MM.1S (cell line): ENCODE measurements around the gene TMEM176B.

Experiments used
- DNase-seq: peaks from one replicate; pipeline ENCODE4 v3.0.0-alpha.2; 2015
- H2AFZ ChIP-seq: fragments of 300-600 bp; sonication (generic); 2 replicates; pipeline ENCODE4 v1.6.0; 2016; ENCODE audit warnings: antibody characterized with exemption, low read length
- H3F3A ChIP-seq: fragments of 300-600 bp; sonication (generic); 2 replicates; pipeline ENCODE4 v1.6.1; 2016; ENCODE audit warnings: mild to moderate bottlenecking, antibody characterized with exemption, low read length, moderate library complexity, mixed read lengths; ENCODE audit not compliant: insufficient read depth
- H3K27ac ChIP-seq: fragments of 300-600 bp; sonication (generic); 2 replicates; pipeline ENCODE4 v1.5.1; 2016; ENCODE audit warnings: mild to moderate bottlenecking, low read length
- H3K27me3 ChIP-seq: fragments of 300-600 bp; sonication (generic); replicated peaks from 2 replicates; pipeline ENCODE4 v1.6.0; 2016; ENCODE audit warnings: low read length; ENCODE audit not compliant: insufficient read depth
- H3K36me3 ChIP-seq: fragments of 300-600 bp; sonication (generic); replicated peaks from 2 replicates; pipeline ENCODE4 v1.6.1; 2016; ENCODE audit warnings: mild to moderate bottlenecking, low read length, mixed read lengths; ENCODE audit not compliant: insufficient read depth
- H3K4me1 ChIP-seq: fragments of 300-600 bp; sonication (generic); 2 replicates; pipeline ENCODE4 v1.6.1; 2016; ENCODE audit warnings: low read length, mixed read lengths
- H3K4me2 ChIP-seq: fragments of 300-600 bp; sonication (generic); 2 replicates; pipeline ENCODE4 v1.6.0; 2016; ENCODE audit warnings: low read depth, low read length
- H3K4me3 ChIP-seq: fragments of 300-600 bp; sonication (generic); 2 replicates; pipeline ENCODE4 v1.5.1; 2016; ENCODE audit warnings: low read length, mixed read lengths
- H3K79me2 ChIP-seq: fragments of 300-600 bp; sonication (generic); 2 replicates; pipeline ENCODE4 v1.6.1; 2016; ENCODE audit warnings: mixed run types, low read length, mixed read lengths
- H3K9ac ChIP-seq: fragments of 300-600 bp; sonication (generic); 2 replicates; pipeline ENCODE4 v1.6.1; 2016; ENCODE audit warnings: low read length, mixed read lengths
- H3K9me2 ChIP-seq: fragments of 300-600 bp; sonication (generic); replicated peaks from 2 replicates; pipeline ENCODE4 v1.6.1; 2016; ENCODE audit warnings: mild to moderate bottlenecking, low read length, mixed read lengths; ENCODE audit not compliant: insufficient read depth
- H3K9me3 ChIP-seq: fragments of 300-600 bp; sonication (generic); replicated peaks from 2 replicates; pipeline ENCODE4 v1.6.1; 2016; ENCODE audit warnings: mild to moderate bottlenecking, low read length, mixed read lengths; ENCODE audit not compliant: insufficient read depth
- H4K20me1 ChIP-seq: fragments of 300-600 bp; sonication (generic); 2 replicates; pipeline ENCODE4 v1.6.1; 2016; ENCODE audit warnings: mild to moderate bottlenecking, low read length, moderate library complexity, mixed read lengths; ENCODE audit not compliant: insufficient read depth
- CTCF ChIP-seq: fragments of 300-600 bp; sonication (generic); IDR thresholded peaks from 2 replicates; pipeline ENCODE4 v1.5.1; 2016; ENCODE audit warnings: antibody characterized with exemption, low read length, mixed read lengths
- EZH2 ChIP-seq: fragments of 300-600 bp; sonication (generic); optimal IDR thresholded peaks from 2 replicates; pipeline ENCODE3; 2017; ENCODE audit warnings: low read depth, mild to moderate bottlenecking, antibody characterized with exemption, low read length, mixed read lengths
- EZH2phosphoT487 ChIP-seq: fragments of 300-600 bp; sonication (generic); IDR thresholded peaks from 2 replicates; pipeline ENCODE4 v1.6.1; 2018; ENCODE audit warnings: antibody characterized with exemption, low read length

TMEM176B gene

GRCh38 chr7:150754951-150755350, 45.2 kb downstream of the TMEM176B start:
- no peak for DNase-seq
- Histone ChIP-seq H3K9me3 (no peaks in the 10 kb centered on the region), H3K79me2 (no peaks in the 10 kb centered on the region), H3K27ac (no peak overlapping the region), H3K36me3 (no peaks in the 10 kb centered on the region), H3K9ac (no peak overlapping the region), H3K27me3 (no peaks in the 10 kb centered on the region), H3K4me3 (no peak overlapping the region), H4K20me1 (no peaks in the 10 kb centered on the region), H3K9me2 (no peaks in the 10 kb centered on the region), H2AFZ (no peak overlapping the region), H3K4me2 (no peak overlapping the region), H3K4me1 (no peaks in the 10 kb centered on the region), H3F3A (no peaks in the 10 kb centered on the region)
- no peak for TF ChIP-seq CTCF
- no peak for TF ChIP-seq EZH2
- no peak for TF ChIP-seq EZH2phosphoT487

GRCh38 chr7:150753826-150754603, 46.1 kb downstream of the TMEM176B start:
- DNase-seq: peak; percentile 25
- Histone ChIP-seq H3K4me2 (no peak overlapping the region), H3K9me3 (no peaks in the 10 kb centered on the region), H3K27ac (no peak overlapping the region), H3K9ac (no peak overlapping the region), H4K20me1 (no peaks in the 10 kb centered on the region), H3K36me3 (no peaks in the 10 kb centered on the region), H2AFZ (no peak overlapping the region), H3K9me2 (no peaks in the 10 kb centered on the region), H3F3A (no peaks in the 10 kb centered on the region), H3K4me3 (no peak overlapping the region), H3K27me3 (no peaks in the 10 kb centered on the region), H3K4me1 (no peaks in the 10 kb centered on the region), H3K79me2 (no peaks in the 10 kb centered on the region)
- no peak for TF ChIP-seq EZH2phosphoT487
- no peak for TF ChIP-seq EZH2
- peak; percentile 52 for TF ChIP-seq CTCF

- Histone ChIP-seq H3K4me3 (no peak overlapping the region), H3K27ac (no peak overlapping the region), H3K4me2 (no peak overlapping the region), H3K79me2 (no peaks in the 10 kb centered on the region), H3K9ac (no peak overlapping the region), H3K36me3 (no peaks in the 10 kb centered on the region), H2AFZ (no peak overlapping the region), H3K9me3 (no peaks in the 10 kb centered on the region), H3K4me1 (no peaks in the 10 kb centered on the region), H4K20me1 (no peaks in the 10 kb centered on the region), H3K27me3 (no peaks in the 10 kb centered on the region), H3K9me2 (no peaks in the 10 kb centered on the region), H3F3A (no peaks in the 10 kb centered on the region)
- TF ChIP-seq CTCF (no peak), EZH2phosphoT487 (no peak), EZH2 (no peak)
- no peak for DNase-seq
Observed at GRCh38 chr7:150753239-150753638, 46.9 kb downstream of the TMEM176B start.
